Bronchial epithelial cell (primary cell): ENCODE results near the gene LUC7L2. TPM values are rescaled to one million over a fixed set of nuclear protein-coding genes. Genes with fewer than 3 reads are reported as not detected.
"Not testable (repeated sequence)": the region's sequence is repeated elsewhere in the genome, so short reads cannot be mapped to it uniquely, and the experiment has no call there.

Experiments used
- DNase-seq: peaks from one replicate; pipeline ENCODE4 v3.0.0-alpha.2; 2010; ENCODE audit warnings: low read depth
- FAIRE-seq: peaks from 2 replicates; lab custom pipeline; 2011; peaks lifted over from hg19 to GRCh38; lab: Jason Lieb, UNC
- H3K27me3 ChIP-seq: 2 replicates; pipeline ENCODE4 v1.5.1; 2011; ENCODE audit warnings: low read length; ENCODE audit not compliant: control insufficient read depth, insufficient read depth
- H3K36me3 ChIP-seq: 2 replicates; pipeline ENCODE4 v1.5.1; 2011; ENCODE audit warnings: low read length; ENCODE audit not compliant: control insufficient read depth, insufficient read depth
- H3K4me3 ChIP-seq: 2 replicates; pipeline ENCODE4 v1.5.1; 2011; ENCODE audit warnings: mild to moderate bottlenecking, low read depth, low read length, control low read depth
- CTCF ChIP-seq: IDR thresholded peaks from 2 replicates; pipeline ENCODE4 v1.5.1; 2011; ENCODE audit warnings: mild to moderate bottlenecking, moderate library complexity, low read length, control low read depth, inconsistent platforms; ENCODE audit not compliant: insufficient read depth, severe bottlenecking
- total RNA-seq: library from RNA; depleted of rRNA; stranded (reverse); fragments of >200 nt; gene quantifications from 2 replicates; pipeline ENCODE4 v1.2.1, GENCODE V29; 2014

The LUC7L2 gene
- total RNA-seq, 1 donor from 2014 or later, result 52.7 TPM

GRCh38 chr7:139345042-139345441 lies 14.7 kb upstream of the LUC7L2 start:
- no peaks in the 10 kb centered on the region for H3K27me3 ChIP-seq
- no peak for TF ChIP-seq CTCF
- H3K4me3 ChIP-seq, result no peak overlapping the region
- peaks cover 2% of the 10 kb centered on the region for H3K36me3 ChIP-seq
- no peak for DNase-seq
- no peak for FAIRE-seq

DNA sequence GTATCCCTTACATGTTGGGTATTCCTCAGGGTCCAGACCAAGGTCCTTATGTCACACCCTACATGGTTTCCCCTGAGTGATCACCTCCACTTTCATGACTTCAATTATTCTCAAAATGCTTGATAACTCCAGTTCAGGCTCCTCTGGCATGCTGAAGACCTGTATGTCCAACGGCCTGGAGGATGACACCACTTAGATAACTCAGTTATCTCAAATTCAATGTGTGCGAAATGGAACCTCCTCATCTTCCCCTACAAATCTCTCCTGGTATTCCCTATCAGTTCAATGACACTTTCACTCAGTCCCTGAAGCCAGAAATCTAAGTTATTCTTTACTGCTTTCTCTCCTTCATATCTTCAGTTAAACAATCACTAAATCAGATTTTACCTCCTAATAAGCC lies 8.7 kb upstream of the LUC7L2 start:
- no peak for TF ChIP-seq CTCF
- FAIRE-seq, result no peak
- H3K36me3 ChIP-seq, result no peaks in the 10 kb centered on the region

DNA sequence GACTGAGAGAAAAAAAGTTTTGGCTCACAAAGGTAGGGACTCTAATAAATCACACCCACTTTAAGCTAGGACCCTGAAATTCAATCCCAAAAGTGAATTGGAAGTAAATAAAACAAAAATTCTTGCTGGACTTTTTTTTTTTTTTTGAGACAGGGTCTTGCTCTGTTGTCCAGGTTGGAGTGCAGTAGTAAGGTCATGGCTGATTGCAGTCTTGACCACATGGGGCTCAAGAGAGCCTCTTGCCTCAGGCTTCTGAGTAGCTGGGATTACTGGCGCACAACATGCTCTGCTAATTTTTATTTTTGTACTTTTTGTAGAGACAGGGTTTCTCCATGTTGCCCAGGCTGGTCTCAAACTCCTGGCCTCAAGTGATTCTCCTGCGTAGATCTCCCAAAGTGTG lies 5.0 kb upstream of the LUC7L2 start:
- H3K27me3 ChIP-seq, result no peaks in the 10 kb centered on the region
- H3K36me3 ChIP-seq, result no peaks in the 10 kb centered on the region
- no peak overlapping the region for H3K4me3 ChIP-seq
- DNase-seq, result no peak
- no peak for TF ChIP-seq CTCF
- no peak for FAIRE-seq

More for the DNA sequence above, 8.7 kb upstream of the LUC7L2 start:
- Histone ChIP-seq H3K27me3 (no peaks in the 10 kb centered on the region), H3K4me3 (no peak overlapping the region)
- no peak for DNase-seq

DNA sequence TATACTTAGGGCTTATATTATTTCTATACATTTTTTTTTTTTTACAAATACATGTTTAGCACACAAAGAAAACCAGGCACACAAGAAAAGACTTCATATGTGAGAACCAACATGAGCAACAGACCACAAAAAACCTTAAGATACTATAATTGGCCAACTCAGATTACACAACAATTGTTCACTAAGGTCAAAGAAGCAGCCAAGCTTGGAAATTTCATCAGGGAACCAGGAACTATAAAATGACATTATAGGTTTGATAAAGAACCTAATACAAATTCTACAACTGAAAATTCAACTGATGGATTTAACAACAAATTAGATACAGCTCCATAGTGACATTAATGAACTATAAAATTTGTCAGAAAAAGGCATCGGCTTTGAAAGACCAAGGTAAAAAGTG lies 4.4 kb upstream of the LUC7L2 start:
- TF ChIP-seq CTCF, result no peak
- FAIRE-seq, result no peak
- peak; percentile 17 for DNase-seq
- H3K36me3 ChIP-seq, result no peaks in the 10 kb centered on the region
- H3K27me3 ChIP-seq, result no peaks in the 10 kb centered on the region
- no peak overlapping the region for H3K4me3 ChIP-seq

DNA sequence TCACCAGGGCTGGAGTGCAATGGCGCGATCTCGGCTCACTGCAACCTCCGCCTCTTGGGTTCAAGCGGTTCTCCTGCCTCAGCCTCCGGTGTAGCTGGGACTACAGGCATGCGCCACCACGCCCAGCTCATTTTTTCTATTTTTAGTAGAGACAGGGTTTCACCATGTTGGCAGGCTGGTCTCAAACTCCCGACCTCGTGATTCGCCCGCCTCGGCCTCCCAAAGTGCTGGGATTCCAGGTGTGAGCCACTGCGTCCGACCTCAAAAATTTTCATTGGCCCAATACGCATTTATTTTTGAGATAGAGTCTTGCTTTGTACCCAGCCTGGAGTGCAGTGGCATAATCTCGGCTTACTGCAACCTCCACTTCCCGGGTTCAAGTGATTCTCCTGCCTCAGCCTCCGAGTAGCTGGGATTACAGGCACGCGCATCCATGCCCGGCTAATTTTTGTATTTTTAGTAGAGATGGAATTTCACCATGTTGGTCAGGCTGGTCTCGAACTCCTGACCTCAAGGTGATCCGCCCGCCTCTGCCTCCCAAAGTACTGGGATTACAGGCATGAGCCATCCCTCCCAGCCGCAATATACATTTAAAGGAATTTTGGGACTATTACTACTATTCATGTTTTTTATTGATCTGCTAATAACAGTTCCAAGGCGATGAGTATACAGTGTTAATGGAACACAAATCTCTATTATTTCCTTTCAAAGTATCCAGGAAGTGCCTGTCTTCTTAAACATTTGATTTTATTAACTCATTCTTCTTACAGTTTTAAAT lies 1.8 kb upstream of the LUC7L2 start:
- H3K27me3 ChIP-seq, DNase-seq, FAIRE-seq, H3K4me3 ChIP-seq, H3K36me3 ChIP-seq: not testable (repeated sequence)

GRCh38 chr7:139358541-139359365 lies 941 bp upstream of the LUC7L2 start:
- H3K4me3 ChIP-seq, result peak overlapping the region; percentile 99
- DNase-seq, result peak; percentile 48
- FAIRE-seq, result no peak
- H3K36me3 ChIP-seq, result peaks cover 6% of the 10 kb centered on the region
- TF ChIP-seq CTCF, result no peak
- H3K27me3 ChIP-seq, result no peaks in the 10 kb centered on the region
